ENCODE data around the gene ARHGAP4.

ARHGAP4 gene

GRCh38 chrX:153938226-153938786 lies 12.2 kb upstream of the ARHGAP4 start:
- in situ Hi-C loops (cut with HindIII; ENCODE audit: low sequenced_read_pairs): no loop called here
- TF ChIP-seq, protein P1, sequence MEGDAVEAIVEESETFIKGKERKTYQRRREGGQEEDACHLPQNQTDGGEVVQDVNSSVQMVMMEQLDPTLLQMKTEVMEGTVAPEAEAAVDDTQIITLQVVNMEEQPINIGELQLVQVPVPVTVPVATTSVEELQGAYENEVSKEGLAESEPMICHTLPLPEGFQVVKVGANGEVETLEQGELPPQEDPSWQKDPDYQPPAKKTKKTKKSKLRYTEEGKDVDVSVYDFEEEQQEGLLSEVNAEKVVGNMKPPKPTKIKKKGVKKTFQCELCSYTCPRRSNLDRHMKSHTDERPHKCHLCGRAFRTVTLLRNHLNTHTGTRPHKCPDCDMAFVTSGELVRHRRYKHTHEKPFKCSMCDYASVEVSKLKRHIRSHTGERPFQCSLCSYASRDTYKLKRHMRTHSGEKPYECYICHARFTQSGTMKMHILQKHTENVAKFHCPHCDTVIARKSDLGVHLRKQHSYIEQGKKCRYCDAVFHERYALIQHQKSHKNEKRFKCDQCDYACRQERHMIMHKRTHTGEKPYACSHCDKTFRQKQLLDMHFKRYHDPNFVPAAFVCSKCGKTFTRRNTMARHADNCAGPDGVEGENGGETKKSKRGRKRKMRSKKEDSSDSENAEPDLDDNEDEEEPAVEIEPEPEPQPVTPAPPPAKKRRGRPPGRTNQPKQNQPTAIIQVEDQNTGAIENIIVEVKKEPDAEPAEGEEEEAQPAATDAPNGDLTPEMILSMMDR (IDR thresholded peaks at IDR 0.05; ENCODE audit: low read depth, low read length, missing control alignments): no peak
- DNase-seq (ENCODE audit: low read depth): no peak
- H3K4me3 ChIP-seq (ENCODE audit: low read depth, low read length): no peak overlapping the region

DNA sequence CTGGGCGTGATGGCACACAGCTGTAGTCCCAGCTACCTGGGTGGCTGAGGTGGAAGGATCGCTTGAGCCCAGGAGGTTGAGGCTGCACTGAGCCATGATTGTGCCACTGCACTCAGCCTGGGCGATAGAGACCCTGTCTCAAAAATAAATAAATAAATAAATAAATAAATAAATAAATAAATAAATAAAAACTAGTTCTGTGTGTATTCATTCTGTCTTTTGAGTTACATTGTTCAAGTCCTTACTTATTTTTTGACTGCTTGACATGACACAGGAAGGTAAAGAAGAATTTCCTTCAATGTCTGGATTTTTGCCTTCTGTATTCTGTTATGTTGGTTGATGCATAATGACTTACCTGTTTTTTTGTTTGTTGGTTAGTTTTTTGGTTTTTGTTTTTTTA lies 11.0 kb upstream of the ARHGAP4 start:
- no peak for DNase-seq (ENCODE audit: low read depth)
- TF ChIP-seq, protein P1 (IDR thresholded peaks at IDR 0.05; ENCODE audit: low read depth, low read length, missing control alignments): no peak
- no peak overlapping the region for H3K4me3 ChIP-seq (ENCODE audit: low read depth, low read length)
- in situ Hi-C loops (cut with HindIII; ENCODE audit: low sequenced_read_pairs): no loop called here

DNA sequence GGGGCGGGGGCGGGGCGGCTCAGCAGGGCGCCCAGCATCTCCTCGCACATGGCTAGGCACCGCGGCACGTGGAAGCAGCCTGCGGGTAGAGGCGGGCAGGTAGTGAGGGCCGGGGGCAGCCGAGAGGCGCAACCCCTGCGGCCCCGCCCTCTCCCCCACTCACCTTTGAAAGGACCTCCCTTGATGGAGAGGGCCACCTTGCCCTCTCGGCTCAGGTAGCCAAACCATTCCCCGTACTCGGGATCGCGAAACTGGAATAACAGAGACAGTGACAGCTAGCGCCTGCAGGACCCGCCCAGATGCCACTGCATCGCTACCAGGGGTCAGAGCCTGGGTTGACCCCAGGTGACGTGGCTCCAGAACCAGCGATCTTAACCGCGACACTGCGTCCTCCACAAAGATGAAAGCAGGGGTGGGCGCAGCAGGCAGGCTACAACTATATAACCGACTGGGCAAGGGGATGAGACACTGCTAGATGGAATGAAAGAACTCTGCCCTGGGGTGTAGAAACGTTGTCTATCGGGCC lies 9.3 kb upstream of the ARHGAP4 start:
- in situ Hi-C loops (cut with HindIII; ENCODE audit: low sequenced_read_pairs): no loop called here

DNA sequence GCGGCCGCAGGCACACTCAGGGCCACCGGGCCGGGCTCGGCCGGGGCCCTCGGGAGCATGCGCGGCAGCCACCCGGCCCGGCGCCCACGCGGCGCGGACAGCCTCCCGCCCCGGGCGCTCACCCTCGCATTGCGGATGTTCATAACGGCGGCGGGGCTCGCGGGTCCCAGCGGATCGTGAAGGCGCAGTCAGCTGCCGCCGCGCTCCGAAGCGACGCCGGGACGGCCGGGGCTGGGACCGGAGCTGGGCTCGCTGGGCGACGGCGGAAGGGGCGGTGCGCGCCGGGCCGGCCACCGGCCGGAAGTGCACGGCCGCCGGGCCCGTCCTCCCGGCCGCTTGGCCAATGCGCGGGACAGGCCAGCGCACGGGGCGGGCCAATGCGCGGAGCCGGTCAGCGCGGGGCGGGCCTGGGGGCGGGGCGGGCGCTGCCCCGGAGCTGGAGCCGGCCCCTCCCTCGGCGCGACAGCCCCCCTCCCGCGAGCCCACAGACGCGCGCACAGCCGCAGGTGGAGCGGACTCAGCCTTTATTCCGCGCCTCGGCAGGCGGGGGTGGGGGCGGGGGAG lies 8.8 kb upstream of the ARHGAP4 start, which contains the start of gene NAA10:
TSS of gene NAA10 (minus strand) at position 276 of the 564 bp plus-strand sequence. CDS start at position 143, 133 bp downstream.
- in situ Hi-C loops (cut with HindIII; ENCODE audit: low sequenced_read_pairs): no loop called here
- H3K4me3 ChIP-seq (ENCODE audit: low read depth, low read length): peak within 1 kb of the TSS; percentile 64
- TF ChIP-seq, protein P1 (IDR thresholded peaks at IDR 0.05; ENCODE audit: low read depth, low read length, missing control alignments): no peak
- DNase-seq (ENCODE audit: low read depth): peak; percentile 27

More for the DNA sequence above, 9.3 kb upstream of the ARHGAP4 start:
- H3K4me3 ChIP-seq (ENCODE audit: low read depth, low read length): peak overlapping the region; percentile 29
- TF ChIP-seq, protein P1 (IDR thresholded peaks at IDR 0.05; ENCODE audit: low read depth, low read length, missing control alignments): no peak
- no peak for DNase-seq (ENCODE audit: low read depth)

- H3K4me3 ChIP-seq (ENCODE audit: low read depth, low read length): peak overlapping the region; percentile 64
- in situ Hi-C loops (cut with HindIII; ENCODE audit: low sequenced_read_pairs): no loop called here
- no peak for DNase-seq (ENCODE audit: low read depth)
- TF ChIP-seq, protein P1 (IDR thresholded peaks at IDR 0.05; ENCODE audit: low read depth, low read length, missing control alignments): no peak
Measured at GRCh38 chrX:153934148-153934761, 8.2 kb upstream of the ARHGAP4 start.

- no peak for DNase-seq (ENCODE audit: low read depth)
- TF ChIP-seq, protein P1 (IDR thresholded peaks at IDR 0.05; ENCODE audit: low read depth, low read length, missing control alignments): no peak
- H3K4me3 ChIP-seq (ENCODE audit: low read depth, low read length): peak overlapping the region; percentile 64
- in situ Hi-C loops (cut with HindIII; ENCODE audit: low sequenced_read_pairs): no loop called here
Measured at GRCh38 chrX:153933748-153934147, 7.7 kb upstream of the ARHGAP4 start.
